GM23338 (cell line): ENCODE measurements around the gene HIVEP3. TPM values are rescaled to one million over a fixed set of nuclear protein-coding genes. Genes with fewer than 3 reads are reported as not detected.

Experiments used
- ATAC-seq: fragments of 200-7000 bp; cut with Tn5 transposase; 3 replicates; pipeline ENCODE4 v1.9.1; 2020
- DNase-seq: peaks from one replicate; pipeline ENCODE4 v3.0.0-alpha.2; 2015; ENCODE audit warnings: low spot score
- H2AFZ ChIP-seq: fragments of 200-600 bp; sonication (generic); 2 replicates; pipeline ENCODE4 v1.8.0; 2016; ENCODE audit warnings: antibody characterized with exemption, mild to moderate bottlenecking, moderate library complexity
- H3F3A ChIP-seq: fragments of 200-600 bp; sonication (generic); replicated peaks from 2 replicates; pipeline ENCODE4 v1.8.0; 2017; ENCODE audit warnings: antibody characterized with exemption, mixed run types, low read depth
- H3K27ac ChIP-seq: fragments of 200-600 bp; sonication (generic); 2 replicates; pipeline ENCODE4 v1.6.1; 2016; ENCODE audit warnings: low read depth
- H3K27me3 ChIP-seq: fragments of 200-600 bp; sonication (generic); 2 replicates; pipeline ENCODE4 v1.8.0; 2016; ENCODE audit warnings: mild to moderate bottlenecking, mixed run types, moderate library complexity; ENCODE audit not compliant: insufficient read depth
- H3K36me3 ChIP-seq: fragments of 200-600 bp; sonication (generic); 2 replicates; pipeline ENCODE4 v1.8.0; 2016; ENCODE audit warnings: mild to moderate bottlenecking; ENCODE audit not compliant: insufficient read depth
- H3K4me1 ChIP-seq: fragments of 200-600 bp; sonication (generic); 2 replicates; pipeline ENCODE4 v1.8.0; 2016; ENCODE audit warnings: mild to moderate bottlenecking, moderate library complexity; ENCODE audit not compliant: insufficient read depth
- H3K4me2 ChIP-seq: fragments of 200-600 bp; sonication (generic); 2 replicates; pipeline ENCODE4 v1.7.1; 2017; ENCODE audit warnings: mixed run types
- H3K4me3 ChIP-seq: fragments of 200-600 bp; sonication (generic); 2 replicates; pipeline ENCODE4 v1.6.1; 2016; ENCODE audit warnings: mixed run types
- H3K79me2 ChIP-seq: fragments of 200-600 bp; sonication (generic); replicated peaks from 2 replicates; pipeline ENCODE4 v1.8.0; 2017; ENCODE audit warnings: mild to moderate bottlenecking; ENCODE audit not compliant: insufficient read depth
- H3K9me2 ChIP-seq: fragments of 200-600 bp; sonication (generic); 2 replicates; pipeline ENCODE4 v1.8.0; 2017; ENCODE audit not compliant: insufficient read depth
- H4K20me1 ChIP-seq: fragments of 200-600 bp; sonication (generic); replicated peaks from 2 replicates; pipeline ENCODE4 v1.8.0; 2017; ENCODE audit warnings: mild to moderate bottlenecking; ENCODE audit not compliant: insufficient read depth
- H3K27ac Mint-ChIP-seq: 2 replicates; pipeline ENCODE4 v1.8.0; 2020; ENCODE audit warnings: inconsistent platforms, mild to moderate bottlenecking, moderate library complexity, mixed read lengths
- H3K27me3 Mint-ChIP-seq: 3 replicates; pipeline ENCODE4 v1.8.0; 2022; ENCODE audit warnings: low read depth, mild to moderate bottlenecking, moderate library complexity, mixed read lengths, inconsistent platforms; ENCODE audit not compliant: insufficient read depth, poor library complexity
- H3K36me3 Mint-ChIP-seq: 3 replicates; pipeline ENCODE4 v1.8.0; 2021; ENCODE audit warnings: low read depth, mild to moderate bottlenecking, inconsistent platforms, moderate library complexity, mixed read lengths
- H3K4me1 Mint-ChIP-seq: 3 replicates; pipeline ENCODE4 v1.8.0; 2020; ENCODE audit warnings: mild to moderate bottlenecking, inconsistent platforms, mixed read lengths
- H3K4me3 Mint-ChIP-seq: 3 replicates; pipeline ENCODE4 v1.8.0; 2021; ENCODE audit warnings: moderate library complexity, mild to moderate bottlenecking, inconsistent platforms, mixed read lengths
- H3K9me3 Mint-ChIP-seq: 3 replicates; pipeline ENCODE4 v1.8.0; 2020; ENCODE audit warnings: moderate library complexity, mild to moderate bottlenecking, inconsistent platforms, mixed read lengths
- CREB1 ChIP-seq: fragments of 250-450 bp; sonication (Bioruptor Pico); IDR thresholded peaks from 2 replicates; pipeline ENCODE4 v1.5.0; 2020; ENCODE audit warnings: low read depth, mild to moderate bottlenecking, moderate library complexity
- CTCF ChIP-seq, 2 experiments: fragments of 200-600 bp in 1 of 2; sonication (generic) in 1 of 2; conservative IDR thresholded peaks; 2 replicates each; pipeline versions ENCODE4 v1.5.1 to v1.6.1; 2016 to 2017; ENCODE audit warnings: antibody characterized with exemption in 2 of 2, low read depth in 2 of 2, mild to moderate bottlenecking in 2 of 2, moderate library complexity in 1 of 2
- EZH2 ChIP-seq: fragments of 200-600 bp; sonication (generic); IDR thresholded peaks from one replicate; pipeline ENCODE4 v1.8.0; 2017; ENCODE audit warnings: antibody characterized with exemption, mild to moderate bottlenecking, low read depth; ENCODE audit not compliant: unreplicated experiment
- EZH2phosphoT487 ChIP-seq: fragments of 200-600 bp; sonication (generic); IDR thresholded peaks from one replicate; pipeline ENCODE4 v1.8.1; 2018; ENCODE audit warnings: antibody characterized with exemption; ENCODE audit not compliant: unreplicated experiment
- JUNB ChIP-seq: IDR thresholded peaks from one replicate; pipeline ENCODE4 v1.6.1; 2016; ENCODE audit warnings: antibody characterized with exemption; ENCODE audit not compliant: unreplicated experiment
- POLR2AphosphoS5 ChIP-seq: IDR thresholded peaks from 2 replicates; pipeline ENCODE4 v1.6.1; 2016; ENCODE audit warnings: antibody characterized with exemption, low read depth
- REST ChIP-seq: IDR thresholded peaks from one replicate; pipeline ENCODE4 v1.6.1; 2018; ENCODE audit warnings: antibody characterized with exemption; ENCODE audit not compliant: unreplicated experiment
- STAT1 ChIP-seq: IDR thresholded peaks from one replicate; pipeline ENCODE4 v1.6.1; 2016; ENCODE audit warnings: antibody characterized with exemption; ENCODE audit not compliant: unreplicated experiment
- ZNF114 ChIP-seq: fragments of 250-450 bp; sonication (Bioruptor Pico); IDR thresholded peaks from 2 replicates; pipeline ENCODE4 v1.5.0; 2020; ENCODE audit warnings: mild to moderate bottlenecking, moderate library complexity
- ZNF331 ChIP-seq: fragments of 250-450 bp; sonication (Bioruptor Pico); IDR thresholded peaks from 2 replicates; pipeline ENCODE4 v1.5.0; 2020; ENCODE audit warnings: low read depth, mild to moderate bottlenecking, moderate library complexity
- polyA plus RNA-seq: library from polyadenylated mRNA; unstranded; fragments of >200 nt; fragmentation: Nextera tagmentation; extraction: Ambion mirVana; gene quantifications from 2 replicates; pipeline ENCODE4 v1.2.1, GENCODE V29; 2016
- total RNA-seq: library from RNA; depleted of rRNA; stranded (reverse); fragments of >200 nt; shearing (Covaris generic); gene quantifications from 2 replicates; pipeline ENCODE4 v1.2.3, GENCODE V29; 2014

The HIVEP3 gene
- total and polyA plus RNA-seq, 2 experiments from 2014 or later = 0.14 to 0.24 TPM

GRCh38 chr1:41523949-41524675, 394.6 kb downstream of the HIVEP3 start (continued):
- no peak for TF ChIP-seq EZH2
- no peak for TF ChIP-seq ZNF331 (CRISPR knock-in tag)
- TF ChIP-seq ZNF114 (CRISPR knock-in tag) = no peak
- TF ChIP-seq REST = no peak
- TF ChIP-seq EZH2phosphoT487 = no peak
- no peak for TF ChIP-seq JUNB

- Histone ChIP-seq H3F3A (no peaks in the 10 kb centered on the region), H3K27me3 (no peaks in the 10 kb centered on the region), H4K20me1 (no peaks in the 10 kb centered on the region), H3K4me1 (no peaks in the 10 kb centered on the region), H3K36me3 (no peaks in the 10 kb centered on the region), H3K79me2 (no peaks in the 10 kb centered on the region), H3K4me3 (no peak overlapping the region), H3K9me2 (peaks cover 7% of the 10 kb centered on the region; the same call in 1 of the 2 replicates), H2AFZ (no peak overlapping the region), H3K27ac (no peak overlapping the region), H3K4me2 (no peak overlapping the region)
- Mint-ChIP-seq H3K4me1 (peaks cover 6% of the 10 kb centered on the region; the same call in 2 of the 3 replicates), H3K27me3 (peaks cover 19% of the 10 kb centered on the region), H3K4me3 (no peak overlapping the region), H3K9me3 (peaks cover 7% of the 10 kb centered on the region; the same call in 2 of the 3 replicates), H3K36me3 (no peaks in the 10 kb centered on the region; the same call in 2 of the 3 replicates), H3K27ac (no peak overlapping the region)
- no peak for ATAC-seq
- no peak for DNase-seq
- TF ChIP-seq CREB1 (CRISPR knock-in tag) = no peak
- no peak for TF ChIP-seq STAT1
- TF ChIP-seq EZH2 = no peak
- TF ChIP-seq ZNF114 (CRISPR knock-in tag) = no peak
- TF ChIP-seq POLR2AphosphoS5 = no peak
These were observed 395.7 kb downstream of the HIVEP3 start for GRCh38 chr1:41523071-41523470.

GRCh38 chr1:41521766-41522165, 397.0 kb downstream of the HIVEP3 start:
- no peaks in the 10 kb centered on the region for H3K79me2 ChIP-seq
- no peaks in the 10 kb centered on the region for H3F3A ChIP-seq
- H3K9me2 ChIP-seq = peaks cover 7% of the 10 kb centered on the region; the same call in 1 of the 2 replicates
- H3K4me1 ChIP-seq = no peaks in the 10 kb centered on the region
- H3K4me2 ChIP-seq = no peak overlapping the region
- peaks cover 6% of the 10 kb centered on the region; the same call in 2 of the 3 replicates for H3K4me1 Mint-ChIP-seq
- no peak overlapping the region for H3K4me3 ChIP-seq
- H3K4me3 Mint-ChIP-seq = no peak overlapping the region
- no peaks in the 10 kb centered on the region for H3K36me3 ChIP-seq
- no peaks in the 10 kb centered on the region; the same call in 2 of the 3 replicates for H3K36me3 Mint-ChIP-seq
- no peaks in the 10 kb centered on the region for H4K20me1 ChIP-seq
- H3K9me3 Mint-ChIP-seq = no peaks in the 10 kb centered on the region; the same call in 2 of the 3 replicates
- no peak overlapping the region for H2AFZ ChIP-seq
- H3K27me3 ChIP-seq = peaks cover 2% of the 10 kb centered on the region; the same call in 1 of the 2 replicates
- ATAC-seq = peak; percentile 59
- no peak overlapping the region for H3K27ac ChIP-seq
- peak; percentile 46 for DNase-seq
- peaks cover 20% of the 10 kb centered on the region for H3K27me3 Mint-ChIP-seq
- H3K27ac Mint-ChIP-seq = no peak overlapping the region
- TF ChIP-seq CTCF (conservative IDR thresholded peaks at IDR 0.05; ENCODE audit: low read depth in 2 of 2) = peak in 1 of 2 experiments; percentile 16; a peak in 1 of 4 replicates
